MM.1S (cell line): Measurements from ENCODE around the gene TBL1X.
A peak's percentile ranks its signal among the peaks of the same experiment; 100 is the strongest.

Source experiments
- DNase-seq: peaks from one replicate; pipeline ENCODE4 v3.0.0-alpha.2; 2015
- H2AFZ ChIP-seq: fragments of 300-600 bp; sonication (generic); 2 replicates; pipeline ENCODE4 v1.6.0; 2016; ENCODE audit warnings: antibody characterized with exemption, low read length
- H3F3A ChIP-seq: fragments of 300-600 bp; sonication (generic); 2 replicates; pipeline ENCODE4 v1.6.1; 2016; ENCODE audit warnings: mild to moderate bottlenecking, antibody characterized with exemption, low read length, moderate library complexity, mixed read lengths; ENCODE audit not compliant: insufficient read depth
- H3K27ac ChIP-seq: fragments of 300-600 bp; sonication (generic); 2 replicates; pipeline ENCODE4 v1.5.1; 2016; ENCODE audit warnings: mild to moderate bottlenecking, low read length
- H3K27me3 ChIP-seq: fragments of 300-600 bp; sonication (generic); replicated peaks from 2 replicates; pipeline ENCODE4 v1.6.0; 2016; ENCODE audit warnings: low read length; ENCODE audit not compliant: insufficient read depth
- H3K36me3 ChIP-seq: fragments of 300-600 bp; sonication (generic); replicated peaks from 2 replicates; pipeline ENCODE4 v1.6.1; 2016; ENCODE audit warnings: mild to moderate bottlenecking, low read length, mixed read lengths; ENCODE audit not compliant: insufficient read depth
- H3K4me1 ChIP-seq: fragments of 300-600 bp; sonication (generic); 2 replicates; pipeline ENCODE4 v1.6.1; 2016; ENCODE audit warnings: low read length, mixed read lengths
- H3K4me2 ChIP-seq: fragments of 300-600 bp; sonication (generic); 2 replicates; pipeline ENCODE4 v1.6.0; 2016; ENCODE audit warnings: low read depth, low read length
- H3K4me3 ChIP-seq: fragments of 300-600 bp; sonication (generic); 2 replicates; pipeline ENCODE4 v1.5.1; 2016; ENCODE audit warnings: low read length, mixed read lengths
- H3K79me2 ChIP-seq: fragments of 300-600 bp; sonication (generic); 2 replicates; pipeline ENCODE4 v1.6.1; 2016; ENCODE audit warnings: mixed run types, low read length, mixed read lengths
- H3K9ac ChIP-seq: fragments of 300-600 bp; sonication (generic); 2 replicates; pipeline ENCODE4 v1.6.1; 2016; ENCODE audit warnings: low read length, mixed read lengths
- H3K9me2 ChIP-seq: fragments of 300-600 bp; sonication (generic); replicated peaks from 2 replicates; pipeline ENCODE4 v1.6.1; 2016; ENCODE audit warnings: mild to moderate bottlenecking, low read length, mixed read lengths; ENCODE audit not compliant: insufficient read depth
- H3K9me3 ChIP-seq: fragments of 300-600 bp; sonication (generic); replicated peaks from 2 replicates; pipeline ENCODE4 v1.6.1; 2016; ENCODE audit warnings: mild to moderate bottlenecking, low read length, mixed read lengths; ENCODE audit not compliant: insufficient read depth
- H4K20me1 ChIP-seq: fragments of 300-600 bp; sonication (generic); 2 replicates; pipeline ENCODE4 v1.6.1; 2016; ENCODE audit warnings: mild to moderate bottlenecking, low read length, moderate library complexity, mixed read lengths; ENCODE audit not compliant: insufficient read depth
- EZH2 ChIP-seq: fragments of 300-600 bp; sonication (generic); optimal IDR thresholded peaks from 2 replicates; pipeline ENCODE3; 2017; ENCODE audit warnings: low read depth, mild to moderate bottlenecking, antibody characterized with exemption, low read length, mixed read lengths
- EZH2phosphoT487 ChIP-seq: fragments of 300-600 bp; sonication (generic); IDR thresholded peaks from 2 replicates; pipeline ENCODE4 v1.6.1; 2018; ENCODE audit warnings: antibody characterized with exemption, low read length
- TF ChIP-seq, protein P1 (sequence below): fragments of 300-600 bp; sonication (generic); IDR thresholded peaks from 2 replicates; pipeline ENCODE4 v1.5.1; 2016; ENCODE audit warnings: antibody characterized with exemption, low read length, mixed read lengths

The TBL1X gene

DNA sequence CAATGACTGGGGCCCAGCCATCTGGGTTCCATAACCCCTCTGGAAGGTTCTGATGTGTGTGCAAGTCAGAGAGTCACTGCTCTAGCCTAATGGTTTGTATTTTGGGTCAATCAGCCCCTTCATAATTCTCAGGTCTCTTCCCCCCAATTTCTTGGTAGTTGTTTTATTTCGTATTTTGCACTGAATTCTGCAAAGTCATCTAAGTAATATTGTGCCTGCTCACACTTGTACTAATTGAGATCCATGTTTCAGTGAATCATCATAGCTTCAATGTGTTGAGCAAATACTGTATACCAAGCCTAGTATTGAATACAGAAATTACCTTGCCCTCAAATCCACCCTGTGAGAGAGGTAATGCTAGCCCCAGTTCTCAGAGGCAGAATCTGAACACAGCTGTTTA lies 28.0 kb upstream of the TBL1X start:
- H3K27ac ChIP-seq, result no peak overlapping the region
- no peak overlapping the region for H3K4me3 ChIP-seq
- no peaks in the 10 kb centered on the region; the same call in 1 of the 2 replicates for H3F3A ChIP-seq
- H3K79me2 ChIP-seq, result no peaks in the 10 kb centered on the region
- no peaks in the 10 kb centered on the region for H3K9me3 ChIP-seq
- H2AFZ ChIP-seq, result no peak overlapping the region
- H3K4me1 ChIP-seq, result peaks cover 12% of the 10 kb centered on the region
- no peaks in the 10 kb centered on the region for H3K9me2 ChIP-seq
- no peak for TF ChIP-seq EZH2phosphoT487
- TF ChIP-seq EZH2, result no peak
- TF ChIP-seq, protein P1, sequence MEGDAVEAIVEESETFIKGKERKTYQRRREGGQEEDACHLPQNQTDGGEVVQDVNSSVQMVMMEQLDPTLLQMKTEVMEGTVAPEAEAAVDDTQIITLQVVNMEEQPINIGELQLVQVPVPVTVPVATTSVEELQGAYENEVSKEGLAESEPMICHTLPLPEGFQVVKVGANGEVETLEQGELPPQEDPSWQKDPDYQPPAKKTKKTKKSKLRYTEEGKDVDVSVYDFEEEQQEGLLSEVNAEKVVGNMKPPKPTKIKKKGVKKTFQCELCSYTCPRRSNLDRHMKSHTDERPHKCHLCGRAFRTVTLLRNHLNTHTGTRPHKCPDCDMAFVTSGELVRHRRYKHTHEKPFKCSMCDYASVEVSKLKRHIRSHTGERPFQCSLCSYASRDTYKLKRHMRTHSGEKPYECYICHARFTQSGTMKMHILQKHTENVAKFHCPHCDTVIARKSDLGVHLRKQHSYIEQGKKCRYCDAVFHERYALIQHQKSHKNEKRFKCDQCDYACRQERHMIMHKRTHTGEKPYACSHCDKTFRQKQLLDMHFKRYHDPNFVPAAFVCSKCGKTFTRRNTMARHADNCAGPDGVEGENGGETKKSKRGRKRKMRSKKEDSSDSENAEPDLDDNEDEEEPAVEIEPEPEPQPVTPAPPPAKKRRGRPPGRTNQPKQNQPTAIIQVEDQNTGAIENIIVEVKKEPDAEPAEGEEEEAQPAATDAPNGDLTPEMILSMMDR, result no peak
- no peaks in the 10 kb centered on the region for H3K27me3 ChIP-seq
- H3K4me2 ChIP-seq, result no peak overlapping the region
- H3K36me3 ChIP-seq, result no peaks in the 10 kb centered on the region
- H4K20me1 ChIP-seq, result no peaks in the 10 kb centered on the region
- no peak overlapping the region for H3K9ac ChIP-seq
- no peak for DNase-seq

GRCh38 chrX:9438933-9439494 lies 25.8 kb upstream of the TBL1X start:
- no peak for DNase-seq

GRCh38 chrX:9440116-9440844 lies 24.6 kb upstream of the TBL1X start:
- Histone ChIP-seq H3K4me3 (peak overlapping the region; percentile 17; the same call in 1 of the 2 replicates), H4K20me1 (no peaks in the 10 kb centered on the region), H3K4me1 (peaks cover 12% of the 10 kb centered on the region), H3K36me3 (no peaks in the 10 kb centered on the region), H3K27me3 (no peaks in the 10 kb centered on the region), H3K27ac (peak overlapping the region; percentile 55; the same call in 1 of the 2 replicates), H3K9me2 (no peaks in the 10 kb centered on the region), H2AFZ (peak overlapping the region; percentile 38; the same call in 1 of the 2 replicates), H3K4me2 (peak overlapping the region; percentile 41), H3F3A (no peaks in the 10 kb centered on the region; the same call in 1 of the 2 replicates), H3K9me3 (no peaks in the 10 kb centered on the region), H3K79me2 (no peaks in the 10 kb centered on the region), H3K9ac (no peak overlapping the region)
- no peak for TF ChIP-seq EZH2
- TF ChIP-seq, protein P1, result no peak
- TF ChIP-seq EZH2phosphoT487, result no peak
- no peak for DNase-seq

More at GRCh38 chrX:9438933-9439494, 25.8 kb upstream of the TBL1X start:
- no peak overlapping the region for H2AFZ ChIP-seq
- no peaks in the 10 kb centered on the region for H3K9me2 ChIP-seq
- no peak overlapping the region for H3K4me2 ChIP-seq
- no peaks in the 10 kb centered on the region; the same call in 1 of the 2 replicates for H3F3A ChIP-seq
- no peak overlapping the region for H3K9ac ChIP-seq
- no peaks in the 10 kb centered on the region for H3K79me2 ChIP-seq
- H3K36me3 ChIP-seq, result no peaks in the 10 kb centered on the region
- H3K27ac ChIP-seq, result no peak overlapping the region
- peaks cover 12% of the 10 kb centered on the region for H3K4me1 ChIP-seq
- H3K9me3 ChIP-seq, result no peaks in the 10 kb centered on the region
- TF ChIP-seq EZH2 (no peak), EZH2phosphoT487 (no peak)
- TF ChIP-seq, protein P1, result no peak
- no peaks in the 10 kb centered on the region for H3K27me3 ChIP-seq
- no peaks in the 10 kb centered on the region for H4K20me1 ChIP-seq
- H3K4me3 ChIP-seq, result no peak overlapping the region
